ENCODE measurements around the gene THSD4.
"Not testable (repeated sequence)": the region's sequence is repeated elsewhere in the genome, so short reads cannot be mapped to it uniquely, and the experiment has no call there.

Gene THSD4

DNA sequence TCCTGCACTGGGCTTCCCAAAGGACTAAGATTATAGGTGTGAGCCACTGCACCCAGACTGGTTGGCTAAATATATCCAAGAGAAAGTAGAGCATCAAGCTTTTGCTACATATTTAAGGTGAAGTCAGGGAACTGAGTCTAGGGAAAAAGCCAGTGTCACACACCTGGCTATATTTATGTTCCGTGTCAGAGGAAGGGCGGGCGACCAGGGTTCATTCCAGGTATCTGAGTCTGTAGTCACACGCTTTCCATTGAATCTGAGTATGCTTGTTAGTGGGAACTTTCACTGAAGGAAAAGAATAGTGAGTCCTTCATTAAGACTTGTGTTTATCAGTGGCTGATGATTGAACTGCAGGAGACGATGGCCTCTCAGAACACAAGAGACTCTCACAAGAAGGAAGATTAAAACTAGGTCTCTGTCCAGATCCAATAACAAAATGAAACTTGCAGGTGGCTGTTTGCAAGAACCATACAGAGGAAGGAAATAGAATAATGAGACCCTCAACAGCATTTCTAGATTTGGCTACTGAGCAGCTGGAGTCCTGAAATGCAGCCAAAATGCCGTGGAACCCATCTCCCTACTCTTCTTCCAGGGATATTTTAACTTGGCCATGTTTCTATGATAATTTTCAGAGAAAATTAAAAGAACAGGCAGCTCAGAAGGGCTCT lies 276.3 kb downstream of the THSD4 start:
- Histone ChIP-seq H3K27ac (ENCODE audit: low read depth, low read length) (no peak overlapping the region), H3K27me3 (ENCODE audit: control insufficient read depth in 1 of 2, insufficient read depth in 2 of 2, low read length in 2 of 2) (no peaks in the 10 kb centered on the region), H3K9me3 (ENCODE audit: control insufficient read depth in 1 of 2, low read length in 2 of 2) (no peaks in the 10 kb centered on the region), H3K36me3 (ENCODE audit: control insufficient read depth in 1 of 2, insufficient read depth in 2 of 2, low read length in 2 of 2) (no peaks in the 10 kb centered on the region), H3K4me1 (ENCODE audit: control insufficient read depth in 1 of 2, insufficient read depth in 2 of 2, low read length in 2 of 2) (peaks cover 8 to 9% of the 10 kb centered on the region in 2 donors), H3K9ac (ENCODE audit: low read depth in 1 of 2, low read length in 2 of 2) (no peak overlapping the region), H3K4me3 (ENCODE audit: low read depth in 1 of 2, low read length in 2 of 2) (no peak overlapping the region)

DNA sequence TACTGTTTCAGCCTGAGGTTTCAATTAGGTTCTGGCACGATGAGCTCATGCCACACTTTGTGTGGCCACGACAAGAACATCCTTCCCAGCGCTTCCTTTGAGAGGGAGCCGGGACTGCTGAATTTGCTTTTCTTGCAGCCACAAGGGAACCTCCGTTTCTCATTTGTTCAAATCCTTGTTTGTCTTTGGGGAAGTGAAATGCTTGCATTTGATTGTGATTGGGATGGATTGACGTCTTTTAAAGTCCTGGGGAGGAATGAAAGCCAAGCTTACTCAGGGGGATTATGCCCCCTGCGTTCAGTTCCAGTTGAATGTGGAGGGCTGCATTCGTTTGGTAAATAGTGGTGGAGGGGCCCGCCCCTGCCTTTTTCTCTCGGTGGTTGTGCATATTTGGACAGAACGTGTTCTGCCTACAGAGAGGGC lies 277.6 kb downstream of the THSD4 start:
- no peak overlapping the region for H3K27ac ChIP-seq (ENCODE audit: low read depth, low read length)
- H3K36me3 ChIP-seq (ENCODE audit: control insufficient read depth in 1 of 2, insufficient read depth in 2 of 2, low read length in 2 of 2): no peaks in the 10 kb centered on the region
- no peak overlapping the region for H3K9ac ChIP-seq (ENCODE audit: low read depth in 1 of 2, low read length in 2 of 2)
- no peaks in the 10 kb centered on the region for H3K9me3 ChIP-seq (ENCODE audit: control insufficient read depth in 1 of 2, low read length in 2 of 2)
- H3K27me3 ChIP-seq (ENCODE audit: control insufficient read depth in 1 of 2, insufficient read depth in 2 of 2, low read length in 2 of 2): no peaks in the 10 kb centered on the region
- H3K4me3 ChIP-seq (ENCODE audit: low read depth in 1 of 2, low read length in 2 of 2): no peak overlapping the region
- peaks cover 6 to 8% of the 10 kb centered on the region in 2 donors for H3K4me1 ChIP-seq (ENCODE audit: control insufficient read depth in 1 of 2, insufficient read depth in 2 of 2, low read length in 2 of 2)

DNA sequence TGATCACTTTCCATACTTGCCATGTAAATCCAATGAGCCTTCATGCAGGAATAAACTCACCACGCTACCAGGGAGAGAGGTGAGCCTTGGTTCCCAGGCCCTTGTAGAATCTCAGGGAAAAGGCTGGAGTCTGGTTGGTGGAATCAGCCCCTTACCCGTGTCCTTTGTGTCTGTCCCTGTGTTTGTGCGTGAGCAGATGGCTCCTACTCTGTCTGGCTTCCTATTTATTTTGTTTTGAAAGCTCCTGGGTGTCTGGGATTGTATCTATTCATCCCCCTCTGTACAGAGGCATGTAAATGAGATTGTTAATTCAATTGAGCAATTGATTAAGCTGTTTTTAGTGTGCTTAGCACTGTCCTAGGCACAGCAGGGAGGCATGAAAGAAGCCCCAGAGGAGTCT lies 278.1 kb downstream of the THSD4 start:
- no peak overlapping the region for H3K27ac ChIP-seq (ENCODE audit: low read depth, low read length)
- H3K4me3 ChIP-seq (ENCODE audit: low read depth in 1 of 2, low read length in 2 of 2): no peak overlapping the region
- no peaks in the 10 kb centered on the region for H3K27me3 ChIP-seq (ENCODE audit: control insufficient read depth in 1 of 2, insufficient read depth in 2 of 2, low read length in 2 of 2)
- no peaks in the 10 kb centered on the region for H3K36me3 ChIP-seq (ENCODE audit: control insufficient read depth in 1 of 2, insufficient read depth in 2 of 2, low read length in 2 of 2)
- peaks cover 6 to 8% of the 10 kb centered on the region in 2 donors for H3K4me1 ChIP-seq (ENCODE audit: control insufficient read depth in 1 of 2, insufficient read depth in 2 of 2, low read length in 2 of 2)
- no peaks in the 10 kb centered on the region for H3K9me3 ChIP-seq (ENCODE audit: control insufficient read depth in 1 of 2, low read length in 2 of 2)
- no peak overlapping the region for H3K9ac ChIP-seq (ENCODE audit: low read depth in 1 of 2, low read length in 2 of 2)

DNA sequence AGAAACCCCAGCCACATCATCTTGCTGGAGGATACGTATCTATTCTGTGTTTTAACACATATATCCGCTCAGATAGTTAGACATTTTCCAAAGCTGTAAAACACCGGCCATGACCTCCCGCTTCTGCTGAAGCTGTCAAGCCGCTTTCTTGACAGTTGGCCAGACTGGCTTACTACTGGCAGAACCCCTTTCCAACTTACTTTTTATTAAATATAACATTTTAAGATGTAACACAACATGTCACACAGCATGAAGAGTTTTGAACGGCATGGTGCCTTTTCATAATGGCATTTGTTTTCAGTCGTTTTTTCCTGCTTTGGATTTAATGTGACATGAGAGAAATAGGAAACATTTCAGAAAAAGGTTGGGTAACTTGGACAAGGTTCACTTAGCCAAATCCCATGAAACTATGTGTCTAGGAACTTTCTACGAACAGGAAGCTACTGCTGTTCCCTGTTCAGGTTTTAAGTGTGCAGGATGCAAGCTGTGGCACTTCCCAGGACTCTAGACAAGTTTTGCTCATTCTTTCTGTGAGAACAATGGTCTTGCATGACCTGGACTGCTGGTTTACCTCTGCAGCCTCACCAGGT lies 281.4 kb downstream of the THSD4 start:
- no peak overlapping the region for H3K4me3 ChIP-seq (ENCODE audit: low read depth in 1 of 2, low read length in 2 of 2)
- H3K9ac ChIP-seq (ENCODE audit: low read depth in 1 of 2, low read length in 2 of 2): no peak overlapping the region
- peaks cover 6 to 10% of the 10 kb centered on the region in 2 donors for H3K4me1 ChIP-seq (ENCODE audit: control insufficient read depth in 1 of 2, insufficient read depth in 2 of 2, low read length in 2 of 2)
- H3K27me3 ChIP-seq (ENCODE audit: control insufficient read depth in 1 of 2, insufficient read depth in 2 of 2, low read length in 2 of 2): no peaks in the 10 kb centered on the region
- no peaks in the 10 kb centered on the region for H3K36me3 ChIP-seq (ENCODE audit: control insufficient read depth in 1 of 2, insufficient read depth in 2 of 2, low read length in 2 of 2)
- H3K27ac ChIP-seq (ENCODE audit: low read depth, low read length): no peak overlapping the region
- H3K9me3 ChIP-seq (ENCODE audit: control insufficient read depth in 1 of 2, low read length in 2 of 2): no peaks in the 10 kb centered on the region

DNA sequence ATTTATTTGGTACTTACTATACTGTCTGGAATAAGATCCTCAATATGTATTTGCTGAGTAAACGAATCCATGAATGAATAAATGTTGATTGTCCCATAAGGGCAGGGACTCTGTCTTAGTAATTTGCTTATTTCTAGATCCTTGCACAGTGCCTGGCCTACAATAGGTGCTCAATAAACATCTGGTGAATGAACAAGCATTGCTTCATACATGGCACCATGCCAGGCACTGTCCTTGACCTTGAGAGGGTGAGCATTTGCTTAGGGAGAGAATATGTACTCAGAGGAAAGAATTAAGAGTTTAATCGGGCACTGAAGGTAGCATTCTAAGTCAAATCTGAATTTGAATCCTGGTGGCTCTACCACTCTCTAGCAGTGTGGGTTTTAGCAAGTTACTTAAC lies 282.1 kb downstream of the THSD4 start:
- H3K4me3 ChIP-seq (ENCODE audit: low read depth in 1 of 2, low read length in 2 of 2): no peak overlapping the region
- H3K9me3 ChIP-seq (ENCODE audit: control insufficient read depth in 1 of 2, low read length in 2 of 2): no peaks in the 10 kb centered on the region
- no peak overlapping the region for H3K27ac ChIP-seq (ENCODE audit: low read depth, low read length)
- H3K27me3 ChIP-seq (ENCODE audit: control insufficient read depth in 1 of 2, insufficient read depth in 2 of 2, low read length in 2 of 2): no peaks in the 10 kb centered on the region
- H3K36me3 ChIP-seq (ENCODE audit: control insufficient read depth in 1 of 2, insufficient read depth in 2 of 2, low read length in 2 of 2): no peaks in the 10 kb centered on the region
- peaks cover 2 to 5% of the 10 kb centered on the region in 2 donors for H3K4me1 ChIP-seq (ENCODE audit: control insufficient read depth in 1 of 2, insufficient read depth in 2 of 2, low read length in 2 of 2)
- H3K9ac ChIP-seq (ENCODE audit: low read depth in 1 of 2, low read length in 2 of 2): no peak overlapping the region

DNA sequence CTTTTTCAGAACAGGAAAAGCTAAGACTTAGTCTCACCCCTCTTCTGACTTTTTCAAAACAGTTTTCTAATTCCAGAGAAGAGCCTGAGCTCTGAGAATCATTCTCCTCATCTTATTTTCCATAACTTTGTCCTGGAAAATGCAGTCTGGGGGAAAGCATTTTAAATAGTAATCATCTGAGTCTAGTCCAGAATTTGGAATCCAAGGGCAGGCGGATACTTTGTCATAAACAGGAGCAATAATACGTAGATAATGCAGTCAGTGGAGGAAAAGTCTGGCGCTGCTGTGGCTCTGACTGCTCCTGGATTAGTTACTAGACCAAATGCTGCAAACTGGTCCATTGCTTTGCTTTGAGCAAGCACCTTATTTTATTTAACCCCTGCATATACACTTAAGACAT lies 285.0 kb downstream of the THSD4 start:
- Histone ChIP-seq H3K9ac (ENCODE audit: low read depth in 1 of 2, low read length in 2 of 2) (no peak overlapping the region), H3K27ac (ENCODE audit: low read depth, low read length) (no peak overlapping the region), H3K9me3 (ENCODE audit: control insufficient read depth in 1 of 2, low read length in 2 of 2) (no peaks in the 10 kb centered on the region), H3K4me1 (ENCODE audit: control insufficient read depth in 1 of 2, insufficient read depth in 2 of 2, low read length in 2 of 2) (peaks cover 0 to 5% of the 10 kb centered on the region in 2 donors), H3K27me3 (ENCODE audit: control insufficient read depth in 1 of 2, insufficient read depth in 2 of 2, low read length in 2 of 2) (no peaks in the 10 kb centered on the region), H3K36me3 (ENCODE audit: control insufficient read depth in 1 of 2, insufficient read depth in 2 of 2, low read length in 2 of 2) (no peaks in the 10 kb centered on the region), H3K4me3 (ENCODE audit: low read depth in 1 of 2, low read length in 2 of 2) (no peak overlapping the region)

DNA sequence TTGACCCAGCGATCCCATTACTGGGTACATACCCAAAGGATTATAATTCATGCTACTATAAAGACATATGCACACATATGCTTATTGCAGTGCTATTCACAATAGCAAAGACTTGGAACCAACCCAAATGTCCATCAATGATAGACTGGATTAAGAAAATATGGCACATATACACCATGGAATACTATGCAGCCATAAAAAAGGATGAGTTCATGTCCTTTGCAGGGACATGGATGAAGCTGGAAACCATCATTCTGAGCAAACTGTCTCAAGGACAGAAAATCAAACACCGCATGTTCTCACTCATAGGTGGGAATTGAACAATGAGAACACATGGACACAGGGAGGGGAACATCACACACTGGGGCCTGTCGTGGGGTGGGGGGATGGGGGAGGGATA lies 286.5 kb downstream of the THSD4 start:
- not testable (repeated sequence) for H3K9ac ChIP-seq (ENCODE audit: low read depth in 1 of 2, low read length in 2 of 2); H3K27ac ChIP-seq (ENCODE audit: low read depth, low read length); H3K27me3 ChIP-seq (ENCODE audit: control insufficient read depth in 1 of 2, insufficient read depth in 2 of 2, low read length in 2 of 2); H3K4me3 ChIP-seq (ENCODE audit: low read depth in 1 of 2, low read length in 2 of 2); H3K4me1 ChIP-seq (ENCODE audit: control insufficient read depth in 1 of 2, insufficient read depth in 2 of 2, low read length in 2 of 2); H3K9me3 ChIP-seq (ENCODE audit: control insufficient read depth in 1 of 2, low read length in 2 of 2); H3K36me3 ChIP-seq (ENCODE audit: control insufficient read depth in 1 of 2, insufficient read depth in 2 of 2, low read length in 2 of 2)

DNA sequence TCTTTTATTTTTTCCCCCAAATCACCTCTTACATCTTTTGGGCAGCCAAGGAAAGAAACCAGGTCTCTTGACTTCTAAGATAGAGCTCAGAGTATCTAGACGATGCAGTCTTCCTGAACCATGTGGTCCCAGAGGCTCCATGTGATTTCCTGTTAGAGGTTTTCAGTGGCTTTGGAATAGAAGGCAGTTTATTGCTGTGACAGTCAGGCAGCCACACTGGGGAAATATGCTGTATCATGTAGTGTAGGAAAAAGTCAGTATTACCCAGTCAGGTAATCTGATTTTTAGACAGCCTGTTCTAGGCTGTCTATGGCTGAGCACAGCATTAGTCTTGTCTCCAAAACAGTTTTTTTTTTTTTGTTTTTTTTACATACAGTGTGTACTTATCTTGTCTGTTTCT lies 294.3 kb downstream of the THSD4 start:
- no peak overlapping the region for H3K27ac ChIP-seq (ENCODE audit: low read depth, low read length)
- H3K4me3 ChIP-seq (ENCODE audit: low read depth in 1 of 2, low read length in 2 of 2): no peak overlapping the region
- peaks cover 26 to 36% of the 10 kb centered on the region in 2 donors for H3K4me1 ChIP-seq (ENCODE audit: control insufficient read depth in 1 of 2, insufficient read depth in 2 of 2, low read length in 2 of 2)
- H3K9ac ChIP-seq (ENCODE audit: low read depth in 1 of 2, low read length in 2 of 2): no peak overlapping the region
- no peaks in the 10 kb centered on the region for H3K27me3 ChIP-seq (ENCODE audit: control insufficient read depth in 1 of 2, insufficient read depth in 2 of 2, low read length in 2 of 2)
- H3K9me3 ChIP-seq (ENCODE audit: control insufficient read depth in 1 of 2, low read length in 2 of 2): no peaks in the 10 kb centered on the region
- no peaks in the 10 kb centered on the region for H3K36me3 ChIP-seq (ENCODE audit: control insufficient read depth in 1 of 2, insufficient read depth in 2 of 2, low read length in 2 of 2)

DNA sequence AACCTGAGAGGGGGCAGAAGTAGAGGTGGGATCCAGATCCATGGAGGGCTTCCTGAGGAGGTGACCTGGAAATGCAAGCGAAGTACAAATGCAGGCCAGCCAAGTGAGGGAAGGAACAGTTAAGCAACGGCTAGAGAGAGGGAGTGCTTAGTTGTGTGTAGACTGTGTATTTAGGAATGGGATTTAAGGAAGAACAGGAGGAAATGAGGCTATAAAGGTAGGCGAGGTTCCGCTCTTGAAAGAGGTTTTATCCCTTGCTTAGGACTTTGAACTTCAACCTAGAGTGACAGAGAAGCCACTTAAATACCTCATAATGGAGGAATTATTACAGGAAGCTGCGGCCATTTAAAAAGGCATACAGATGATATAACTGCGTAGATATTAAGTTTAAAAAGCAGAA lies 295.1 kb downstream of the THSD4 start:
- no peak overlapping the region for H3K9ac ChIP-seq (ENCODE audit: low read depth in 1 of 2, low read length in 2 of 2)
- no peaks in the 10 kb centered on the region for H3K27me3 ChIP-seq (ENCODE audit: control insufficient read depth in 1 of 2, insufficient read depth in 2 of 2, low read length in 2 of 2)
- H3K27ac ChIP-seq (ENCODE audit: low read depth, low read length): peak overlapping the region; percentile 38
- no peaks in the 10 kb centered on the region for H3K9me3 ChIP-seq (ENCODE audit: control insufficient read depth in 1 of 2, low read length in 2 of 2)
- H3K4me1 ChIP-seq (ENCODE audit: control insufficient read depth in 1 of 2, insufficient read depth in 2 of 2, low read length in 2 of 2): peaks cover 26 to 41% of the 10 kb centered on the region in 2 donors
- no peak overlapping the region for H3K4me3 ChIP-seq (ENCODE audit: low read depth in 1 of 2, low read length in 2 of 2)
- H3K36me3 ChIP-seq (ENCODE audit: control insufficient read depth in 1 of 2, insufficient read depth in 2 of 2, low read length in 2 of 2): no peaks in the 10 kb centered on the region

DNA sequence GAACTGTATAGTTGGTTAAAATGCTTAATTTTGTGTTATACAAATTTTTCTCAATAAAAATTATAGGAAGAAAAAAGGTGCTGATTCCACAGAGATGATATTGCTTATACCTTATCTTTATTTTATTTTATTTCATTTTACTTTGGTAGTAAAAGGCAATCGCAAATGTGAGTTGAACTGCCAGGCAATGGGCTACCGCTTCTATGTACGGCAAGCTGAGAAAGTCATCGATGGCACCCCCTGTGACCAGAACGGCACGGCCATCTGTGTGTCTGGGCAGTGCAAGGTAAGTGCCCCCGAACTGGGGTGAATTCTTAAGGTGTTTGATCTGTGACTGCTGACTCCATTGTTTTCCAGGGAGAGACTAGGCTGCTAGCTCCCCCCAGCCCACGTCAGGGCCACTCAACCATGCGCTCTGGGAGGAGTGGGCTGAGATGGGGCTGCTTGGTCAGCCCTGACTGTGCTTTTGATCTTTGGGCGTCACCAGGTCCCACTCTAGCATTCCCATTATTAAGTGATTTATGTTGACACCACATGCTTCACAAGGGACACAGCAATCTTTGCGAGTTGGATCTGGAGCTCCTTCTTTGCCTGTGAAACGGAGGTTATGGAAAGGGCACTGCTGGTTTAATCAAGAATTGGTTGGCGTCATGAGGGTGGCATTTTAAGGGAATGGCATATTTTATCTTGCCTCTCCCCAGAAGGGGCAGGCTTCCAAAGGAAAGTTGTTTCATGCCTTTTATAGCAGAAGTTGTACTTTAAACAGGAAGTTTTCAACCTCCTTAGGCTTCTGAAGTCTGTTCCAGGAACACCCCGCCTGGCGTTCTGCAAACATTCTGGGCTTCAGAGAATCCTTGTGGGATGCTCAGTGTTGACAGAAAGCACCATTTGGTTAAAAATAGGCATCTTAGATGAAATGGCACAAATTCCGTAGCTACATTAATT lies 296.5 kb downstream of the THSD4 start:
- Histone ChIP-seq H3K4me1 (ENCODE audit: control insufficient read depth in 1 of 2, insufficient read depth in 2 of 2, low read length in 2 of 2) (peaks cover 26 to 41% of the 10 kb centered on the region in 2 donors), H3K36me3 (ENCODE audit: control insufficient read depth in 1 of 2, insufficient read depth in 2 of 2, low read length in 2 of 2) (no peaks in the 10 kb centered on the region), H3K9ac (ENCODE audit: low read depth in 1 of 2, low read length in 2 of 2) (peak overlapping the region in 1 of 2 donors; percentile 50)

More for the DNA sequence above, 296.5 kb downstream of the THSD4 start:
- Histone ChIP-seq H3K27me3 (ENCODE audit: control insufficient read depth in 1 of 2, insufficient read depth in 2 of 2, low read length in 2 of 2) (no peaks in the 10 kb centered on the region), H3K4me3 (ENCODE audit: low read depth in 1 of 2, low read length in 2 of 2) (peak overlapping the region; percentile 19 to 38), H3K27ac (ENCODE audit: low read depth, low read length) (peak overlapping the region; percentile 75), H3K9me3 (ENCODE audit: control insufficient read depth in 1 of 2, low read length in 2 of 2) (no peaks in the 10 kb centered on the region)

Data from duodenal mucosa (tissue), 2 donors.